Astrocyte of the hippocampus (primary cell): ENCODE results near the gene IL22RA1.
A peak's percentile ranks its signal among the peaks of the same experiment; 100 is the strongest.

Experiments
- DNase-seq: peaks from one replicate; pipeline ENCODE4 v3.0.0; 2011; ENCODE audit warnings: low read depth, low spot score

IL22RA1 gene

DNA sequence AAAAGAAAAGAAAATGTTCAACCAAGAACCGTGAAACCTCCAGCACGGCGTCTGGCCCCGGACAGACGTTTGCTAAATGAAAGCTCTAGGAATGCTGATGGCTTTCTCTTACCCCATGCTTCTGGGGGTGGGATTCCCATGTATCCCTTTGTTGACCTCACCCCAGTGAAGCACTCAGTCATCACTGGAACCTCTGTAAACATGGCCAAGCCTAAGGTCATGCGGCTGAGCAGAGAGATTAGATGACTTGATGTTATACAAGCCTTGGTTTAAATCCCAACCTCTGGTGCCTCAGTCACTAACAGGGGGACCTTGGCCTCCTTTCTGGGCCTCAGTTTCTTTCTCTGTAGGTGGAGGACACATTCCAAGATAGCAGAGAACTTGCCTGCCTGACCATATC is 28.2 kb downstream of the IL22RA1 start:
- DNase-seq: no peak

DNA sequence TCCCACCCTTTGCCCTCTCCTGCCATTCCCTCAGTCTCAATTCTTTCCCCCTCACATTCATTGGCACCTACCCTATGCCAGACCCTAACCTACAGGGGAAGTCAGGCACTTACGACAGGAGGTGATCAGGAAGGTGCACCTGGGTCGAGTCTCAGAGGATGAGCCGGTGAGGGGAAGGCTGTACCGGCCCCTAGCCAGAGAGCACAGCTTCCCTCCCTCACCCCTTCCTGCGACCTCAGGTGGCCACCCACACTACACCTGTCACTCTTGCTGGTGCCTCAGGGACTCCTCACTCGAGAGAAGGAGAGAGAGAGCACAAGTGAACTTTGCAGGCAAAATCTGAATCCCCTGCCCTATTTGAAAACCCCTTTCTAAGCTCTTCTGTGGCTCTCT is 29.3 kb downstream of the IL22RA1 start:
- no peak for DNase-seq

DNA sequence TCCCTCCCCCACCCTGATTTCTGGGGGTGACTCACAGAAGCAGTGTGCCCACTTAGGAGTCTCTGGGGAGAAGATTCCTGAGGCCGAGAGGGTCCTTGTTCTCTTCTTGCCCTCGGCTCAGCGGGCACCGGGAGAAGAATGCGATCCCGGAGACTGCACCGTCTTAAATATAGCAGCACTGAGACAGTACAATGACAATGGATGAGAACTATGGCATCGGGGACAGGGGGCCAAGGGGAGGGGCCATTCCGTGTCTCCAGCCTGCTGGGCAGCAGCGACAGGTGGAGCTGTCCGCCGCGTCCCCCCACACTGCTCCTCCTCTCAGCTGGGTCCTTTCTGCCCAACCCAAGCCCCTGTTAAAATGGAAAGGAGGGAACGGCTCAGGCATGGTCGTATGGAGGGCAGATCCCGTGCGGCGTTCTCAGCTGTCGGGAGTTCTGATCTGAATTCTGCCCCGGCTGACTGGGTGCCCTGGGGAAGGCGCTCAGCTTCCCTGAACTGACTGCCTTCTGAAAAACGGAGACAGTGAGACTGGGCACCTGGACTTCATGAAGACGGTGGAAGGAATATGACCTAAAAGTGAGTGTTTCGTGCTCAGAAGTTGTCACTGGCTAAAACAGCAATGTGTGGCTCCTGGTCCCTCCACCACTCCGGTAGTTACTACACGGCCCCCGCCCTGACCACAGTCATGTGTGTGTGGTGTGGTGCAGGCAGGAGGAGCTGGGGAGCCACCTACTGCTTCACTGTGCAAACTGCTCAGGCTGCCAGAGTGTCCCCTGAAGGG is 30.8 kb downstream of the IL22RA1 start, which contains the start of gene MYOM3:
MYOM3 (minus strand) TSS at position 140 of the 784 bp plus-strand sequence. CDS start 3,499 bp downstream, outside the sequence.
- peak; percentile 84 for DNase-seq

DNA sequence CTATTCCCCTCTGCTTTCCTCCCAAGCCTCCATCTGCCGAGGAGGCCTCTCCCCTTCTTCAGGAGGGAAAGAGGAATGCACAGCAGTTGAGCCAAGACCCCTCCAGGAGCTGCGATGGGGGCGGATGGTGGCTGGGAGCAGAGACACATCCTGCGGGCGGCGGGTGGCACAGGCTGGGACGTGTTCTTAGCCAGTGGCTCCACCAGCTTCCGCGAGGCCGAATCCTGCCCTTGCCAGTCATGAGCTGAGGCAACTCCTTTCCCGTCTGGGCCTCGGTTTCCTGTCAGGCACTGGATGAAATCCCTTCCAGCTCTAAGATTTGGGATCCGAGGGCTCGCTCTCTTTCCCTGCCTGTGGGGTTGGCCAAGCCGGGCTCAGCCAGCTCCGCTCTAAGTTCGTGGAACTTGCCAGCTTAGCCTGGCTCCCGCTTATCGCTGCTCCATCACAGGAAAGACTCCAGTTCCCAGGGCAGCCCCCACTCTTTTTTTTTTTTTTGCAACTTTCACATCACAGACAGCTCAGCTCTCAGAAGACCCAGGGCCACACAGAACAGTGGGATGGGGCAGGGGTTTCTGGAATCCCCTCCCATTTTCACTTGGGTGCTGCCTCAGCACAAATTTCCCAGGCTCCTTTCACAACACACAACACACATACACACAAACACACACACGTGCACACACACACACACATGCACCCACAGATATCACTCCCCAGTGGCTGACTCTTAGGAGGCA is 31.5 kb downstream of the IL22RA1 start:
- no peak for DNase-seq

DNA sequence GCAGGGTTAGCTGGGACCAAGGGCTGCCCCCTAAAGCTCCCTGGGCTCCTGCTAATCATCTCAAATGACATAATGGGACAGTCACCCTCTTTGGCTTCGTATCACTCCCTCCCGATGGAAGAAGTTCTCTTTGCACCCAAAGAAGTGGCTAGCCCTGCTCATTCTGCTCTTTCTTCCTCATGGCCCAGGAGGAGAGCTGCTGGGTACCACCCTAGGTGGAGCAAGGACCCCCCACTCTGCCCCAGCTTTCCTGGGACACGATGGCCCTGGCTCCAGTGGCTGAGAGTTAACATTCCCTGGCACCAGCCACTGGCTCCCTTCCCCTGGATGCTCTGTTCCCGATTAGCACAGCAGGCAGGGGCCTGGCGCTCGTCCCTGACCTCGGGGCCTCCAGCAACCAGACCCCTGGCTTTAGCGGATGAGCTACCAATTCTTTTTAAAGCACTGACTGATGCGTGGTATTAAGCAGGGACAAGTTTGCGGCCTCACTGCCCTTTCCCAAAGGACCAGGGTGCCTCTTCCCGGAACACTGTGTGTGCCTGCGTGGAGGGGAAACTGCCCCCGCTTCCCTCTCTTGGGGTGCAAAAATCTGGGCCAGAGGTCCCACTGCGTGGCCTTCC is 32.2 kb downstream of the IL22RA1 start:
- no peak for DNase-seq

DNA sequence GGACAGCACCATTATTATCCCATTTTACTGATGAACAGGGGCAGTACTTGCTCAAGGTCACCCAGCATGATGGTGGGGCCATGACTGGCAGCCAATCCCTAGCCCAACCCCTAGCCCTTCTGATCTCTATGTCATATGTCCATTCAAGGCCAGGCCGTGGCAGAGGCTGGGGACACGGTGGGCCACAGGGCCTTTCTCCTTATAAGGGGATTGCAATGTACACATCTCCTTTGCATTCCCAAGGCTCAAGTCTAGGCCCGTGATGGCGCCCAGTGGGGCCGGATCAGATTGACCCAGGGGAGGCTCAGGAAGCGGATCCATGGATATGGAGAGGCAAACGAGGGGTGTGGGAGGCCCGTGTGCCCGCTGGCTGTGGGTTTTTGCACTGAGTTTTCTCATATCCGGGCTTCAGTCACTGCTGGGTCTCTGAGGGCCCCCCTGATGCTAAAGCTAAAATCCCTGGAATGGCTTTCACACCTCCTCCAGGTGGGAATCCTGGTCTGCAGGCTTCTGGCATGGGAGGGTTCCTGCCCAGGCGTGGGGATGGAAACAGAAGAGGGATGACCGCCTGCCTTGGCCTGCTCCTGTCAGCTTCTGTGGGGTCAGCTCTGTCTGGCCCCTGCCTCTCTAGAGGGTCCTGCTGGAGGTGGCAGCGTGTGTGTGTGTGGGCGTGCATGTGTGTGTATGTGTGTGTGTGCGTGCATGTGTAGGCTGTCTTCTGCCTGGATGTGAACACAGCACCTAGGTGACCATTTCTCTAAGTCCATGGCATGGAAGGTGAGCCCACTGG is 33.1 kb downstream of the IL22RA1 start:
- no peak for DNase-seq

DNA sequence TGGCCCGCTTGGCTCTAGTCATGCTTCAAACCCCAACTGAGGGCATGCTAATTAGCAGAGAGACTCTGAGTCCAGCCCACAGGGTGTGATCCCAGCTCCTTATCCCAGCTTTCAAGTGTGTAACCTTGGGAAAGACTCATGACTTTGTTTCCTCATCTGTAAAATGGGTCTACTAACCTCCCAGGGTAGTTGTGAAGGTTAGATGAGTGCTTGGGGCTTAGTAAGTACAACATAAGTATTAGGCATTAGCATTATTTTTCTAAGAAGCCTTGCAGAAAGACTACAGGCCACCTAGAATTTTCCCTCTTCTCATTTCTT is 33.8 kb downstream of the IL22RA1 start:
- DNase-seq: no peak

DNA sequence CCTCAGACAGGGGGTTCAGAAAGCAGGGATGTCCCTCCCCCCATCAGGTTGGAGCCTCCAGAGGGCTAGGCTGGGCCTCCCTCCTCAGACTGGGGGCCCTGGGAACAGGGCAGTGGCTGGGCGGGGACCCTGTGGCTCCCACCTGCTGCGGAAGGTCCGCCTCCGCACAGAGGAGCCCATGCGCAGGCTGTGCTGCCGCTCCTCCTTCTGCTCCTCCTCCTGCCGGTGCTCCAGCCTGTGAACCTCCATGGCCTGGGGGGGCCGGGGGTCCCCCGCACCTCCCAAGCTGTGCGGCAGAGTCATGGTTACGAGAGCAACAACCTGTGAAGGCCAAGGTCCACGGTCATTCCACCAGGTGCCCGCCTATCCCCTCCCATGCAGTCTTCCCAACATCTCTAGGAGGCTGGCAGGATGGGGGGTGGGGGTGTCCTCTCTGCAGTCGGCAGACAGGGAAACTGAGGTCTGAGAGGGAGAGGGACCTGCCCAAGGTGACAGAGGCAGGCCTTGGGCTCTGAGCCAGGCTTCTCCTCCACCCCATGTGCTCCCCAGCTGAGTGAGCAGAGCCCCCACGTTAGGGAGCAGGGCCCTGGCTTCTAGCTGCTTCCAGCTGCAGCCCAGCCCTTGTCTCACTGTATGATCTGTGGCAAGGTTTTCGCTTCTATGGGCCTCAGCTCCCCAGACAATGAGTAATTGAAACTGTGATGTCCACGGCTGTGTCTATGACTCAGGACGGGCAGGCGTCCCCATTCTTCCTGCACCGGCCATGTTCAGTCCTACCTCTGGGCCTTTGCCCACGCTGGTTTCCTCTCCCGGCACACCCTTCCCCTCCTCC is 34.4 kb downstream of the IL22RA1 start:
- DNase-seq: peak; percentile 81

DNA sequence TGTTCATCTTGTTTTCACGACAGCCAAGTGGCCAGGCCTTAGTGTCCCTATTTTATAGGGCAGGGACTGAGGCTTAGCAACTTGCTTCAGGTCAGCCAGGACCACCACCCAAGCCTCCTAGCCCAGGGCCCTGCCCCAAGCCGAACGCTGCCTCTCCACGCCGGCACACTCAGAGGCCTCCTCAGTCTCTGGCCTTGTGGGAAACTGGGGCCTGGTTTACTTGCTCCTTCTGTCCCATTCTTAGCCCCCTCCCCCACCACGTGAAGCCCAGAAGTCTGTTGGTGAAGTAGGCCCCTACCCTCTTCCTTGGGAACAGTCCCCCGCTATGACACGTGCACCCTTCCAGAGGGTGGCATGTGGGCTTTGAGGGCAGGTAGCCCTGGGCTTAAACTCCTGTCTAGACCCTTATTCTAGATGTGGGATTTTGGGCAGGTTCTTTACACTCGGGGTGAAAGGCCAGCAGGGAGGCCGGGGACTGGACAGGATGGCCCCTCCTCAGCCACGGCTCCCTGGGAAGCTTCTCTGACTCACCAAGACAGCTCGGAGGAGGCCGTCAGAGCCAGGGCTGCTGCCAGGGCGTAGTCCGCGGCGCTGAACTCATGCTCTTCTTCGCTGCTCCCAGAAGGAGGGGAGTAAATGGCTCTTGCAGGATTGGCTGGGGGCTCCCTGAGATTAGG is 35.3 kb downstream of the IL22RA1 start:
- peak; percentile 68 for DNase-seq

DNA sequence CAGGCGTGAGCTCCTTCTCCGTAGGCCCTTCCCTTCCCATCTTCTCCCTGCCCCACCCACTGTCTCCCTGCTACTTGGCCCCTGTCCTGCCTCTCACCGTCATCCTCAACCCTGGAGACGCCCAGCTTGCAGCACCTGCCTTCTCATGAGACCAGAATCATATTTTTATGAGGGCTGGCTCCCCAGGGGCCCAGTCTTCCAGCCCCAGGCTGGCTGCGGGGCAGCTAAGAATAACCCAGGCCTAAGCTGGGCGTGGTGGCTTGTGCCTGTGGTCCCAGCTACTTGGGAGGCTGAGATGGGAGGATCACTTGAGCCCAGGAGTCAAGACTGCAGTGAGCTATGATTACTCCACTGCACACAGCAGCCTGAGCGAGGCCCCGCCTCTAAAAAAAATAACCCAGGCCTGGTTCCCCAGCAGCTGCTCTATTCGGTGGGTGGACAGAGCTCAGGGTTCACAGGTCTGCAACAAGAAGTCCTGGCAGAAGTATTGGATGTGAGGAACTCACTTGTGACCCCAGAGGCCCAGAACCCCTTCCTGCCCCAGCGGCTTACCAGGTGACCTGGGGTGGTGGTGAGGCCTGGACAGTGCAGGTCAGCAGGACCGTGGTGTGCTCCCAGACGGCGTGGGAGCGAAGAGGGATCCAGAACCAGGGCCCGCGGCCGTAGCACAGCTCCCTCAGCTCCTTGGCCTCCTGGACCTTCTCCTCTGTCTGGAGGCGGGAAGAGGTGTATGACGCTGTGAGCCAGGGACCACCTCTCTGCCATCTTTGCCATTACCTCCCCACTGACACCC is 37.4 kb downstream of the IL22RA1 start:
- no peak for DNase-seq

DNA sequence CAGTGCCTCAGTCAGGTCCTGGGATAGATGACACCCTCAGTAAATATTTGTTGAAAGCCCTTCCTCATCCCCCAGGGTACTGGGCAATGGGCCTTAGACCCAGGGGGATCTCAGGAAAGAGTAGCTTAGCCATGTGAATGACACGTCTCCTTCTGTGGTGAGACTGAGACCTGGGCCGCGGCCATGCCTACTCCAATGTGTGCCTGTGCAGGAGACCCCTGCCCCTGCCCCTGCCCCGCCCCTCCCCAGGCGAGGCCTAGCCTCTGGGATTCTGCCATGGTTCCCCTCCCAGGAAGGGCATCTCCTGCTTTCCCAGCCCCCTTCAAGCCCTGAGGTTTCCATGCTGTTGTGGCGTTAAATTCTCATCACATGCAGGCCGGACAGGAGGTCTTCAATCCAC is 38.1 kb downstream of the IL22RA1 start:
- no peak for DNase-seq

DNA sequence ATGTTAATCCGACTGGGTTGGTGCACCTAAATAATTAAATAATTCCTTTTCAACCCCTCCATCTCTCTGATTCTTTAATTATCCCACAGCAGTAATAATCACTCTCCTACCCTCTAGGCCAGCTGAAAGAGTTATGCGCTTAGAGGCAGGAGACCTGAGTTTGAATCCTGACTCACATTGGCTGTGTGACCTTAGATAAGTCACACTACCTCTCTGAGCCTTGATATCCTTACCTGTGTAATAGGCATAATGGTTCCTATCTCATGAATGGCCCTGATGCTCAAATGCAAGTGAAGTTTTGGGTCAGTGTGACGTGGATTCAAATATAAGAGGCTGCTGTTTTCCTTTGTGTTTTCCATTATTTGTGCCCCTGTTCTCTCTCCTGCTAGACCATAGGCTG is 39.1 kb downstream of the IL22RA1 start:
- DNase-seq: no peak

DNA sequence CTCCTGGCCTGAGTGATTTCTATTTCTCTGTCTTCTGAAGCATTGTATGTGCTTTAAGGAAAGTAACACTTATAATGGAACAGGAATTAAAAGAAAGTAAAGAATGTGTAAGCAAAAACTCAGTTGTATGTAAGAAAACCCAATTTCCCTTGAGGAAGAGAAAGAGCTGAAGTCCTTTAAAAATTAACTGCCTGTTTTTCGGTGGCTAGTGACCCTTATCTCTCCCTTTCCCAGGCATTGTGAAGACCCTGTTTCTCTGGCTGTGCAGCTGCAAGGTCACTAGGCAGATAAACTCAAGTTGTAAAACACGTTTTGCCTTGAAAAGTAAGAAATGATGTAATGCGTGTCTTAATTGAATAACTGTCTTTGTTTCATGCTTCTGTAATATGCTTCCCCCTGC is 39.5 kb downstream of the IL22RA1 start:
- no peak for DNase-seq

DNA sequence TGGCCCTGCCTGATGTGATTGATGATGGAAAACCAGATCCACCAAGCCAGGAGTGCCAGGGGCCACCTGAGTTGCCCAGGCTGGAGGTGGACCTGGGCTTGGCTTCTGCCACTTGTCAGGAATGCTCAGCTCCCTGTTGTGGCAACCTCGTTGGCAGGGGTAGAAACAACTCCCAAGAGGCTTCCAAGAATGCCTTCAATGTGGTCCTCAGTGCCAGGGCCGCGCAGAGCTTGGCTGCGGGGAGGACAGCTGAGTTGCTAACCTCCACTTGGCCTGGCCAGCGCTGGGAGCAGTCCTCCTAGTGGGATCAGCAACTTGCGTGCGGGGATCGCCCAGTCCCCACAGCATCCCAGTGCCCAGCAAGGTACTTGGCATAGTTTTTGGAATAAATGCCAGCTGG is 40.0 kb downstream of the IL22RA1 start:
- peak; percentile 45 for DNase-seq

DNA sequence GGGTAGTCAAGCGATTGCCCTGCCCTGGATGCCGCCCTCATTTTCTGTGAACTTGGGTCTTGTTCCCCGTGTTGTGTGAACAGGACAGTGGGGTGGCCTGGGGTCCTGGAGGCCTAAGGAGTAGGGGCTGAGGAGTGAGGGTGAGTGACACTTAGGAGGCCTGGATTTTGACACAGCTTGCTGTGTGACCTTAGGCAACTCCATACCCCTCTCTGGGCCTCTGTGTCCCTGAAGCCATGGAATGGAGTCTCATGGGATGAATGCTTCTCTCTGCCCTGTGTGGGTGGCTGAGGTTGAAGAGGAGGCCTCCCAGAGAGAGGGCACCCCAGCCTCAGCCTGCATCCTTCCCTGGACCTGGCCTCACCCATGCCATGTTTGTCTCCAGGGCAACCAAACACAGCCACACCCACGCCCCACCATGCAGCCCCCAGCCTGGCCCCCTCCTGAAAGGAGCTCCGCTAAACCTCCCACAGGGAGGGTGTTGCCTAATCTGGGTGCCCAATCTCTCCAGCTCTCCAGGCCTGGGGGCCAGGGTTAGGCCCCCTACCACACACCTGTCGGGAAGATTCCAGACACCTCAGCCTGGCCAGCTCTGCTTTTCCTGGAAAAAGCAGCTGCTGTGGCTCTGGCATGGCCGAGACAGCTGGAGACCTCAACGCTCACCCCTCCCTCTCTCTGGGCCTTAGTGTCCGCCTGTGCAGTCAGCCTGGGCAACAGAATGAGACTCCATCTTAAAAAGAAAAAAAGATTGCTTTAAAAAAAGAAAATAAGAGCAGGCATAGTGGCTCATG is 40.9 kb downstream of the IL22RA1 start:
- no peak for DNase-seq

DNA sequence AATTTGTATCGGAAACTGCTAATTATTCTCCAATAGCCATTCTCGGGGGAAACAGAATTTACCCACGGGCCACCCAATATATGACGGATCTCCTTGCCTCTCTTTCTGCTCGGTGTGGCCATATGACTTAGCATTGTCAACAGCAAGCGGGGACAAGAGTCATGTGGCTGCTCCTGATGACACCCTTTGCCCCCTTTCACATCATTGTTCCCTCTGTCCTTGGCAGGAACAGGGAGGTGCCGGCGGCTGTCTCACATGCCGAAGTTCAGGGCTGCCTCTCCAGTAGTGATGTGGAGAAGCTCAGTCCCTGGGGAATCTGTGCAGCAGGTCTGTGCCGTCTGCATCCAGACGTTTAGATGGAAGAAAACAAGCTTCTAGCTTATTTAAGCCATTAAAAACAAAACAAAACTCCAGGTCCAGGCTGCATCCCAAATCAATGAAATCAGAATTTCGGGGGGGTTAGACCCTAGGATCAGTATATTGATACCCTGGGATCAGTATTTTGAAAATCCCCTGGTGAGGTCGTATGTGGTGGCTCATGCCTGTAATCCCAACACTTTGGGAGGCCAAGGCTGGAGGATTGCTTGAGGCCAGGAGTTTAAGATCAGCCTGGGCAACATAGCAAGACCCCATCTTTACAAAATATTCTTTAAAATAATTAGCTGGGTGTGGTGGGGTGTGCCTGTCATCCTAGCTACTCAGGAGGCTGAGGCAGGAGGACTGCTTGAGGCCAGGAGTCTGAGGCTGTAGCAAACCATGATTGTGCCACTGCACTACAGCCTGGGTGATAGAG is 41.8 kb downstream of the IL22RA1 start:
- no peak for DNase-seq

DNA sequence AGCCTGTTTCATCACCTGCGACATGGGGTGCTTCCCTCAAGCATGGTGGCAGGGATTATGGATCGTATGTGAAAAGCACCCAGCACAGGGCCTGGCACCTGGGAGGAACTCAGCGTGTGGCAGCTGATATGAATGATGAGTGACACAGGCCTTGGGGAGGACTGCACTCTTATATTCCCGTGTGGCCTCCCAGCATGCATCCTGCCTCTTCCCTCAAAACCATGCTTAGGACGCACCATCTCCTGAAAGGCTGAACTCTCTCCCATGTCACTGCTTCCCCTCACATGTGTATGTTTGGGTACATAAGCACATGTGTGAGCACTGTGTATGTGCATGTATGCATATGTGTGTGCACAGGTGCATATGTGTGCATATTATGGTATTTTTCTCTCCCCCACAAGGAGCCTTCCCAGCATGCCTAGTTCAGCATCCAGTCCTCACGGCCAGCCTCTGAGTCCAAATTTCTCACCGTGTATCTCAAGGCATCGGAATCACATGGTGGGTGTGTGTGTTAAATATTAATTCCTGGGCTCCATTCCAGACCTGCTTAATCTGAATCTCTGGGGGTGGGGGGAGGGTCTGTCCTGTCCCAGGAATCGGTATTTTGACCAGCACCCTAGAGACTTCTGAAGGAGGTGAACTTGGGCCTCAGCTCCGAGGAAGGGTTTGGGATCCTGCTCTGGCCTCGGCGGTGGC is 43.8 kb downstream of the IL22RA1 start:
- DNase-seq: no peak
